K562 (cell line): ENCODE measurements around the gene ZDHHC12. TPM values are rescaled to one million over a fixed set of nuclear protein-coding genes. Genes with fewer than 3 reads are reported as not detected.

Experiments used
- CBX8 ChIP-seq: fragments of 200-600 bp; sonication (generic); IDR thresholded peaks from 2 replicates; pipeline ENCODE4 v1.6.1; 2012; ENCODE audit warnings: borderline replicate concordance, mixed run types, low read depth, mild to moderate bottlenecking, moderate library complexity, mixed read lengths, low read length, control low read depth, inconsistent platforms; ENCODE audit not compliant: poor library complexity, severe bottlenecking; ENCODE audit errors: extremely low read depth
- COPS2 ChIP-seq: fragments of 450-650 bp; conservative IDR thresholded peaks from 2 replicates; pipeline ENCODE4 v1.6.1; 2016; ENCODE audit warnings: mild to moderate bottlenecking, moderate library complexity
- E2F1 ChIP-seq: sonication (generic); formaldehyde crosslinking; IDR thresholded peaks from 2 replicates; pipeline ENCODE4 v1.8.1; 2023; ENCODE audit warnings: mild to moderate bottlenecking, missing genetic modification reagents, moderate library complexity
- ELF1 ChIP-seq: fragments of 200-800 bp; sonication (Bioruptor generic); IDR thresholded peaks from 2 replicates; pipeline ENCODE4 v1.6.1; 2016; ENCODE audit warnings: missing genetic modification characterization, missing compliant biosample characterization
- ESRRB ChIP-seq: fragments of 250-450 bp; sonication (Bioruptor Pico); IDR thresholded peaks from 2 replicates; pipeline ENCODE4 v1.5.0; 2020; ENCODE audit warnings: mild to moderate bottlenecking, moderate library complexity, borderline replicate concordance
- ILK ChIP-seq: fragments of 450-650 bp; IDR thresholded peaks from 2 replicates; pipeline ENCODE4 v1.6.1; 2016; ENCODE audit warnings: missing genetic modification characterization, low read depth, mild to moderate bottlenecking, missing compliant biosample characterization, moderate library complexity, borderline replicate concordance
- MAZ ChIP-seq, 2 experiments: fragments of 450-650 bp in 1 of 2; sonication (generic) in 1 of 2; formaldehyde crosslinking; IDR thresholded peaks in 1 of 2; conservative IDR thresholded peaks in 1 of 2; 2 replicates each; pipeline versions ENCODE4 v1.4.0 to v1.5.0; 2020; ENCODE audit warnings: mild to moderate bottlenecking in 1 of 2, missing genetic modification reagents in 1 of 2
- MGA ChIP-seq: fragments of 450-650 bp; IDR thresholded peaks from 2 replicates; pipeline ENCODE4 v1.6.1; 2016; ENCODE audit warnings: mild to moderate bottlenecking, moderate library complexity
- MTA1 ChIP-seq: fragments of 450-650 bp; IDR thresholded peaks from 2 replicates; pipeline ENCODE4 v1.6.1; 2017; ENCODE audit warnings: borderline replicate concordance
- NFRKB ChIP-seq: fragments of 450-650 bp; IDR thresholded peaks from 2 replicates; pipeline ENCODE4 v1.6.1; 2016; ENCODE audit warnings: low read depth
- PHF8 ChIP-seq: fragments of 200-600 bp; sonication (generic); IDR thresholded peaks from 2 replicates; pipeline ENCODE4 v1.6.1; 2012; ENCODE audit warnings: mixed run types, mild to moderate bottlenecking, inconsistent platforms, low read length, moderate library complexity, borderline replicate concordance
- ZNF121 ChIP-seq: sonication (generic); formaldehyde crosslinking; conservative IDR thresholded peaks from 2 replicates; pipeline ENCODE4 v1.8.0; 2022; ENCODE audit warnings: missing genetic modification reagents
- ZNF699 ChIP-seq: fragments of 250-450 bp; sonication (Bioruptor Pico); IDR thresholded peaks from 2 replicates; pipeline ENCODE4 v1.8.0; 2021; ENCODE audit warnings: mild to moderate bottlenecking, moderate library complexity; ENCODE audit not compliant: insufficient replicate concordance
- ZNF717 ChIP-seq: fragments of 250-450 bp; sonication (Bioruptor Pico); IDR thresholded peaks from 2 replicates; pipeline ENCODE4 v1.5.0; 2021
- polyA plus RNA-seq, 8 experiments: library from polyadenylated mRNA; depleted of rRNA in 4 of 8; stranded (reverse) in 5 of 8; unstranded in 3 of 8; fragments of >200 nt; fragmentation: Nextera tagmentation in 2 of 8; fragmentation: Illumina TruSeq in 1 of 8; extraction: Ambion mirVana in 2 of 8; extraction: Trizol in 1 of 8; gene quantifications; 2 replicates each; pipeline versions ENCODE4 v1.2.1 to v1.2.3, GENCODE V29; 2011 to 2014; ENCODE audit warnings: inconsistent platforms in 1 of 8, missing spikeins in 1 of 8
- total RNA-seq, 7 experiments: library from RNA; depleted of rRNA in 6 of 7; stranded (reverse); fragments of >200 nt in 6 of 7; fragmentation: Illumina TruSeq in 2 of 7; extraction: Trizol in 2 of 7; gene quantifications; 2 replicates each; pipeline versions ENCODE4 v1.2.1 to v1.2.3, GENCODE V29; 2011 to 2021; ENCODE audit warnings: low replicate concordance in 1 of 7

The ZDHHC12 gene
- total and polyA plus RNA-seq, 9 of the 15 experiments (the other 6 are each of a cell fraction or from before 2014, with no cell fraction given) = 0.21 to 38.0 (median 13.8) TPM

GRCh38 chr9:128723866-128724743 lies at the start of gene ZDHHC12 (continued):
- no peak for TF ChIP-seq MGA
- TF ChIP-seq ESRRB (CRISPR knock-in tag) = 0 out of 2 replicates have a peak, but pooled peaks have one; percentile 12
- TF ChIP-seq ZNF717 (CRISPR knock-in tag) = no peak
- peak; percentile 94 for TF ChIP-seq ELF1 (tag)
- no peak for TF ChIP-seq ZNF699 (CRISPR knock-in tag)
- peak; percentile 96 for TF ChIP-seq E2F1 (CRISPR knock-in tag)
- no peak for TF ChIP-seq NFRKB
- no peak for TF ChIP-seq ZNF121 (CRISPR knock-in tag)
- TF ChIP-seq ILK (tag) = no peak
- no peak for TF ChIP-seq CBX8
- peak; percentile 81; the same call in 1 of the 2 replicates for TF ChIP-seq PHF8
- TF ChIP-seq MTA1 = peak; percentile 22; the same call in 1 of the 2 replicates
- TF ChIP-seq MAZ (CRISPR knock-in tag; conservative IDR thresholded peaks at IDR 0.05 in 1 of 2, IDR thresholded peaks at IDR 0.05 in 1 of 2) = peak; percentile 94 to 98
- no peak for TF ChIP-seq COPS2
